Activated naive CD4-positive, alpha-beta T cell treated with anti-CD3 and anti-CD28 coated beads, Interleukin-2, amount 10 ng/mL, durations not matched to agents 7 days and 5 days (primary cell): Measurements from ENCODE around the gene ANKRD52.
A peak's percentile ranks its signal among the peaks of the same experiment; 100 is the strongest.

Experiments
- CTCF ChIA-PET: fragments of 350-600 bp; sonication (Branson Sonifier 250); formaldehyde crosslinking; loops from one replicate; lab custom pipeline; 2021; ENCODE audit warnings: antibody characterized with exemption; lab: Charles Lee
- DNase-seq: peaks from one replicate; pipeline ENCODE4 v3.0.0-alpha.2; 2020
- H3K27ac Mint-ChIP-seq: one replicate; pipeline ENCODE4 v1.8.0; 2021; ENCODE audit warnings: mild to moderate bottlenecking, moderate library complexity, mixed read lengths
- H3K27me3 Mint-ChIP-seq: one replicate; pipeline ENCODE4 v1.8.0; 2021; ENCODE audit warnings: mild to moderate bottlenecking, mixed read lengths
- H3K36me3 Mint-ChIP-seq: one replicate; pipeline ENCODE4 v1.8.0; 2021; ENCODE audit warnings: mixed read lengths
- H3K4me1 Mint-ChIP-seq: one replicate; pipeline ENCODE4 v1.8.0; 2021; ENCODE audit warnings: mixed read lengths
- H3K4me3 Mint-ChIP-seq: one replicate; pipeline ENCODE4 v1.8.0; 2021; ENCODE audit warnings: mild to moderate bottlenecking, moderate library complexity, mixed read lengths
- H3K9me3 Mint-ChIP-seq: one replicate; pipeline ENCODE4 v1.8.0; 2021; ENCODE audit warnings: mixed read lengths

The ANKRD52 gene

DNA sequence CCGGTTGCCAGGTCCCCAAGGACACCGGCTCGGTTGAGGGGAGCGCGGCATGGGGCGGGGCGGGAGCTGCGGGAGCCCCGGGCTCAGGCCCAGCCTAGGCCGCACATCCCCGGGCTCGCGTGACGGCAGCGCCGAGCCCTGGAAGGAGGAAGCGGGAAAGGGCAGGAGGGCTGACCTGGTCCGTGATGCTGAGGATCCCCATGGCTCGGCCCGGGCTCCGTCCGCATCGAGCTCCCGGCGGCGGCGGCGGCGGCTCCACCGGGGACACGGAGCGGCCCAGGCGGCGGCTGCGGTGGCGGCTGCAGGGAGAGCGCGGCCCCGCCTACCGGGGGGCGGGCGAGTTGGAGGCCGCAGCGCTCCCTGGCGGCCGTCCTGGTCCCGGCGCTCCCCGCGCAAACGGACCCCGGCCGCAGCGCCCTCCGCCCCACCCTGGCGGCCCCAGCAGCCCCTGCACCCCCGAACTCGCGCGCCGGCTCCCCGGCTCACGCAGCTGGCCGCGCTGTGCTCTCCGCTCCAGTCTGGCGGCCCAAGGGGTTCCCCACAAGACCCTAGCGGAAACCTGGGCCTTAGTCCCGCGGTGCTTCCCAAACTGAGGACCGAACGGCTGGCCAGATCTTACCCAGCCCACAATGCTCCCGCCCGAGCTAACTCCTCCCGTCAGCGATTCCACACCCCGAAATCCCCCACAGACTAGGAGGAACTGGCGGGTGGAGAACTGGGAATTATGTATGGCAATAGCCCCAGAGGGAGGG is at the start of gene ANKRD52:
ANKRD52 (minus strand) TSS at position 317 of the 752 bp plus-strand sequence; CDS start at position 202, 115 bp downstream.
- Mint-ChIP-seq H3K4me3 (peak within 1 kb of the TSS; percentile 82), H3K27me3 (peaks cover 5% of the 10 kb centered on the region), H3K36me3 (peaks cover 15% of the 10 kb centered on the region), H3K9me3 (no peaks in the 10 kb centered on the region), H3K27ac (peak within 1 kb of the TSS; percentile 85), H3K4me1 (peaks cover 19% of the 10 kb centered on the region)
- CTCF ChIA-PET: interaction anchor here (0.8 to 4.0 kb wide), 11 partner anchors 8 to 206 kb away, joined by 3 to 33 read pairs (median 4); partner anchors contain the start of genes COQ10A, CS, SMARCC2 and ZC3H10
- peak; percentile 84 for DNase-seq

DNA sequence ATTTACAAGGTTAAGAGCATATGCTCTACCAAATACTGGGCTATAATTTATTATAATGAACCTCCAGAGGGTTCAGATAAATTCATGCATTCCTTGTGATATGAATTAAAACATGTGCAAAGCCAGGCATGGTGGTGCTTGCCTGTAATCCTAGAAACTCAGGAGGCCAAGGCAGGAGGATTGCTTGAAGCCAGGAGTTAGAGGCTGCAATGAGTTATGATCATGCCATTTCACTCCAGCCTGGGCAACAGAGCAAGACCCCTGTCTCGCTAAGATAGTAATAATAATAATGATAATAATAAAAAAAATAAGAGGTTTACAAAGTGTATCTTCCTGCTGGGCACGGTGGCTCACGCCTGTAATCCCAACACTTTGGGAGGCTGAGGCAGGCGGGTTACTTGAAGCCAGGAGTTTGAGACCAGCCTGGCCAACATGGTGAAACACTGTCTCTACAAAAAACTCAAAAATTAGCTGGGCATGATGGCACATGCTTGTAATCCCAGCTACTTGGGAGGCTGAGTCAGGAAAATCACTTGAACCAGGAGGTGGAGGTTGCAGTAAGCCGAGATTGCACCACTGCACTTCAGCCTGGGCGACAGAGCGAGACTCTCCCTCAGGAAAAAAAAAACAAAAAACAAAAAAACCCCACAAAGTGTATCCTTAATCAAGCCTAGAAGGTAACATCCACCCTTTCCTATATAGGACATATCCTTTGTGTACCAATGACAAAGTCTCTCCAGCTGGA is 49.2 kb upstream of the ANKRD52 start:
- H3K4me3 Mint-ChIP-seq: no peak overlapping the region
- no peak overlapping the region for H3K27ac Mint-ChIP-seq
- no peaks in the 10 kb centered on the region for H3K27me3 Mint-ChIP-seq
- H3K4me1 Mint-ChIP-seq: peaks cover under 1% of the 10 kb centered on the region
- peaks cover 11% of the 10 kb centered on the region for H3K36me3 Mint-ChIP-seq
- H3K9me3 Mint-ChIP-seq: no peaks in the 10 kb centered on the region
- CTCF ChIA-PET: no interaction called here
- DNase-seq: no peak

DNA sequence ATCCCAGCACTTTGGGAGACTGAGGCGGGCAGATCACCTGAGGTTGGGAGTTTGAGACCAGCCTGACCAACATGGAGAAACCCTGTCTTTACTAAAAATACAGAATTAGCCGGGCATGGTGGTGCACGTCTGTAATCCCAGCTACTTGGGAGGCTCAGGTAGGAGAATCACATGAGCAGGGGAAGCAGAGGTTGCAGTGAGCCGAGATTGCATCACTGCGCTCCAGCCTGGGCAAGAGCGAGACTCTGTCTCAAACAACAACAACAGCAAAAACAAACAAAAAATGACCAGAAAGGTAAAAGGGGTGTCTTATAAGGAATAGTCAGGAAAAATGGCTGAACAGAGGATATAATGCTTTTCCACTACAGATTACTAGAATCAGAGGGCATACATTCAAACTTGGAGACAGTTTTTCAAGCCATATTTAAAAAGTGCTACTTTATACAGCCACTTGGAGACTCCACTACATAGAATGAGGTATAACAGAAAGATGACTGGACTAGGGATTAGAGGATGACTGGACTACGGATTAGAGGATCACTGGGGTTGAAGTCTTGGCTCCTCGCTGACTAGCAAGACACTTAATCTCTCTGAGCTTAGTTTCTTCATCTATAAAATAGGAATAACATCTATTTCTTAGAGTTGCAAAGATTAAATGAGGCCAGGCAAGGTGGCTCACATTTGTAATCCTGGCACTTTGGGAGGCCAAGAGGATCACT is 46.8 kb upstream of the ANKRD52 start:
- Mint-ChIP-seq H3K4me3 (no peak overlapping the region), H3K9me3 (no peaks in the 10 kb centered on the region), H3K27ac (no peak overlapping the region), H3K36me3 (peaks cover 6% of the 10 kb centered on the region), H3K27me3 (no peaks in the 10 kb centered on the region), H3K4me1 (peaks cover 20% of the 10 kb centered on the region)
- DNase-seq: no peak
- CTCF ChIA-PET: interaction anchor here (0.9 to 1.7 kb wide), 2 partner anchors 11 to 23 kb away, joined by 4 to 7 read pairs; partner anchors contain the start of gene CNPY2

DNA sequence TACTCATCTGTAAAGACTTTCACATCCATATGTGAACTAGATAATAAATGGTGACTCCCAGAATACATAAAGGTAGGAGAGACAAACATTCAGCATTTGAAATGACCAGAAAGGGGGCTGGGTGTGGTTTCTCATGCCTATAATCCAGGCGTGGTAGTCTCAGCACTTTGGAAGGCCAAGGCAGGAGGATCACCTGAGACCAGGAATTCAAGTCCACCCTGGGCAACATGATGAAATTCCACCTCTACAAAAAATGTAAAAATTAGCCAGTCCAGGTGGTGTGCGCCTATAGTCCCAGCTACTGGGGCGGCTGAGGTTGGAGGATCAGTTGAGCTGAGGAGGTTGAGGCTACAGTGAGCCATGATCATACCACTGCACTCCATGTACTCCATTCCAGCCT is 46.1 kb upstream of the ANKRD52 start:
- Mint-ChIP-seq H3K27me3 (no peaks in the 10 kb centered on the region), H3K4me1 (peaks cover 20% of the 10 kb centered on the region), H3K27ac (no peak overlapping the region), H3K4me3 (no peak overlapping the region), H3K36me3 (peaks cover 3% of the 10 kb centered on the region), H3K9me3 (no peaks in the 10 kb centered on the region)
- no peak for DNase-seq
- CTCF ChIA-PET: interaction anchor here (0.9 to 1.7 kb wide), 2 partner anchors 11 to 23 kb away, joined by 4 to 7 read pairs; partner anchors contain the start of gene CNPY2

DNA sequence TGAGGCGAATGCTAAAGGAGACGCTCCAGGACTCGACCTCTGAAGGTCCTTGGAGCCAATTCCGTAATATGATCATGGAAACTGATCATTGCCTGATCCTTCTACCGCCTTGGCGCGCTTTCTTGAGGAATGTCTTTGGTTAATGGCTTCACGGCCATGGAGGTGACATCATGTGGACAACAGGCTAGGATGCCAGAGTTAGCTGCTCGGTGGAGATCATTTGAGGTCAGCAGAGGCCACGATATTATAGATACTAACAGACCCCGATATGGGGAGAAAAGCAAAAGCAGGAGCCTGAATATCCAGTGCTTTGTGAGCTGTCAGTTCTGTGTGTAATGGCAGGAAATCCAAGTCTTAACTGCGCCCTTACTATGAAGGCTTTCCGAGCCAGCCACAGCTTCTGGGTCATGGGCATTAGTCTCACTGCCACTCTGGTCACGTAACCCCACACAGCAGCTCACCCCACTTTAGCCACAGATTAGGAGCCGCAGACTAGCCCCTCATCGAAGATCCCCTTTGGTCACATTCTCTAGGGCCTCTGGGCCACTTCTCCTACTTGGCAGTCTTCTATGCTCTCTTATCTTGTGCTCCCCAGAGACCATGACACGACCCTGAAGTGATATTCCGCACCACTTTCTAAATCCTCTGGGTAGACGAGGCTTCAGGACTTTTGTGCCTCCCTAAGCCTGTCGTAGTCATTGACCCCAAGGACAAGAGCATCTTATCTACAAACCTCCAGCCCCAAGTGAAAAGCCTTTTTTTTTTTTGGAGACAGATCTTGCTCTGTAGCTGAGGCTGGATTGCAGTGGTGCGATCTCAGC is 42.7 kb upstream of the ANKRD52 start:
- peaks cover 21% of the 10 kb centered on the region for H3K36me3 Mint-ChIP-seq
- peak overlapping the region; percentile 86 for H3K4me3 Mint-ChIP-seq
- CTCF ChIA-PET: interaction anchor here (0.7 to 1.5 kb wide), 7 partner anchors 15 to 107 kb away, joined by 3 to 4 read pairs (median 3); partner anchors contain the start of genes ANKRD52, CNPY2 and COQ10A
- H3K27ac Mint-ChIP-seq: peak overlapping the region; percentile 96
- H3K27me3 Mint-ChIP-seq: no peaks in the 10 kb centered on the region
- DNase-seq: no peak
- H3K4me1 Mint-ChIP-seq: peaks cover 51% of the 10 kb centered on the region
- no peaks in the 10 kb centered on the region for H3K9me3 Mint-ChIP-seq

DNA sequence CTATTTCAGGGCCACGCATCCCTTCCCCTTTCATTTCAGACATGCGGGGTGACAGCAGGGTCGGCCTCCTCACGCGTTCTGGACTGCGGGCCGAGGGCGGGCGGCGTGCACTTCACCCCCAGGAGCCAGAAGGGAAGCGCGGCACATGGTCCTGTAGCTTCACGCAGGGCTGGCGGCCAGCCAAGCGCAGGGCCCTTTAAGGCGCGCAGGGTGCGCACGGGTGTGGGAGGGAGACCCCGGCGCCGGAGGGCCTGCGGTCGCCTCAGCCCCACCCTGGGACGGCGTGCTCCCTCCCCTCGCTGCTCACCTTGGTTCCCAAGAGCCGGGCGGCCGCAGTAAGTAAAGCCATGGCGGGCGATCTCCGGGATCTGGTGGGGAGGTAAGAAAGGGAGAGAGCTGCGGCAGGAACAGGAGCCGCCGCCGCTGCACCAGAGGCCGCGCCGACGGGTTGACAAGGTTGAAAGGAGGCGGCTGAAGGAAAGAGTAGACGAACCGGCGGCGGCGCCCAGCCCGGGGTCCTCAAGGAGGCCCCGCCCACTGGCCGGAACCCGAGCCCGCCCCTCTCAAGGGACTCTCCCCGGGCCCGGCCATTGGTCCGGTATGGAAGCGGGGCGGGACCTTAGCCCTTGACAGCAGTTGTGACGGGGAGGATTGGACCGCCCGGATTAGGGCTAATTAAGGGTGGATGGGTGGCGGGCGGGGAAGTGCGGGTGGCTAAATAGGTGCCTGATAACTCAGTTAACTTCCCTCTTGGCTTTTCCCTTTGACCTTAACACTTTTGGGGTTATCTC is 41.9 kb upstream of the ANKRD52 start, which contains the start of gene CS:
CS (minus strand) TSS at position 478 of the 791 bp plus-strand sequence; CDS start at position 349, 129 bp downstream.
- CTCF ChIA-PET: interaction anchor here (0.9 to 1.7 kb wide), 8 partner anchors 16 to 164 kb away, joined by 3 to 4 read pairs (median 3); partner anchors contain the start of genes ANKRD52 and CNPY2
- peak within 1 kb of the TSS; percentile 86 for H3K4me3 Mint-ChIP-seq
- peaks cover 18% of the 10 kb centered on the region for H3K36me3 Mint-ChIP-seq
- peak within 1 kb of the TSS; percentile 96 for H3K27ac Mint-ChIP-seq
- H3K9me3 Mint-ChIP-seq: no peaks in the 10 kb centered on the region
- H3K27me3 Mint-ChIP-seq: no peaks in the 10 kb centered on the region
- H3K4me1 Mint-ChIP-seq: peaks cover 51% of the 10 kb centered on the region
- DNase-seq: peak; percentile 99

DNA sequence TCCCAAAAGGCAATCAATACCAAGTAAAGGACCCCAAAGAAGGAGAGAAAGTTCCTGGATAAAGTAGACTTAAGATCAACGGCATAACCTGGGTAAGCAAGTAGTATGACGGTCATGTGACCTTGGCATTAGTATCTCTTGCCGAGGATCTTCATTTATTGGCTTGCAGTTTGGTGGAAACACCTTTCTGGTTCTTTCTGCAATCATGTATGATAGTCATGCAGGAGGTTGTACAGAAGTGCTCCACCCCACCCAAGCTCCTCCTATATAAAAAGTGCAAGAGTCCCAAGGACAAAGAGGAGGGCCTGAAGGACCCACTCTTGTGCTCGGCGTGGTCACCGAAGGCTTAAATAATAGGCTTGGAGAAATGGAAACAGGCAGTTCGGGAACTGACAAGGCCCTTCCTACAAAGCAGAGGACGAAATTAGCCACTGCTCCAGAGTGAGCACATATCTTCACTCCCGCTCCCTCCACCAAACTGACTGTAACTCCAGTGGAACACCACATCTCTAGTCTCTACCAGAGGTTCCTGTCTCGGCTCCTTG is 41.2 kb upstream of the ANKRD52 start:
- peaks cover 18% of the 10 kb centered on the region for H3K36me3 Mint-ChIP-seq
- no peaks in the 10 kb centered on the region for H3K9me3 Mint-ChIP-seq
- peaks cover 53% of the 10 kb centered on the region for H3K4me1 Mint-ChIP-seq
- peak overlapping the region; percentile 86 for H3K4me3 Mint-ChIP-seq
- DNase-seq: peak; percentile 47
- no peaks in the 10 kb centered on the region for H3K27me3 Mint-ChIP-seq
- peak overlapping the region; percentile 96 for H3K27ac Mint-ChIP-seq
- CTCF ChIA-PET: interaction anchor here (1.0 to 1.7 kb wide), 5 partner anchors 10 to 165 kb away, joined by 3 to 8 read pairs (median 4); partner anchors contain the start of genes CNPY2 and PAN2

DNA sequence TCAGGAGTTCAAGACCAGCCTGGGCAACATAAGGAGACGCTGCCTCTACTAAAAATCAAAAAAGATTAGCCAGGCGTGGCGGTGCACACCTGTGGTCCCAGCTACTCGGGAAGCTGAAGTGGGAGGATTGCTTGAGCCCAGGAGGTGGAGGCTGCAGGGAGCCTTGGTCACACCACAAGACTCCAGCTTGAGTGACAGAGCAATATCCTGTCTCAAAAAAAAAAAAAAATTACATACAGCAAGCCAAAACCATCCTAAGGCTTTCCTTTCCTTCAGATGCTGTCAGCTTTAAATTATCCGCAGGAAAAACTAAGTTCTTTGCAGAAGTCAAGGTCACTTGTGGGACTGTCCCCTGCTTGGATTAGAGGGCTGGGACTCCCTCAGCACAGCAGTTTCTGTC is 40.6 kb upstream of the ANKRD52 start:
- H3K27me3 Mint-ChIP-seq: no peaks in the 10 kb centered on the region
- no peak for DNase-seq
- peak overlapping the region; percentile 96 for H3K27ac Mint-ChIP-seq
- no peaks in the 10 kb centered on the region for H3K9me3 Mint-ChIP-seq
- CTCF ChIA-PET: interaction anchor here (1.0 to 2.1 kb wide), 5 partner anchors 9 to 165 kb away, joined by 3 to 8 read pairs (median 4); partner anchors contain the start of gene PAN2
- peaks cover 55% of the 10 kb centered on the region for H3K4me1 Mint-ChIP-seq
- peak overlapping the region; percentile 86 for H3K4me3 Mint-ChIP-seq
- H3K36me3 Mint-ChIP-seq: peaks cover 18% of the 10 kb centered on the region

DNA sequence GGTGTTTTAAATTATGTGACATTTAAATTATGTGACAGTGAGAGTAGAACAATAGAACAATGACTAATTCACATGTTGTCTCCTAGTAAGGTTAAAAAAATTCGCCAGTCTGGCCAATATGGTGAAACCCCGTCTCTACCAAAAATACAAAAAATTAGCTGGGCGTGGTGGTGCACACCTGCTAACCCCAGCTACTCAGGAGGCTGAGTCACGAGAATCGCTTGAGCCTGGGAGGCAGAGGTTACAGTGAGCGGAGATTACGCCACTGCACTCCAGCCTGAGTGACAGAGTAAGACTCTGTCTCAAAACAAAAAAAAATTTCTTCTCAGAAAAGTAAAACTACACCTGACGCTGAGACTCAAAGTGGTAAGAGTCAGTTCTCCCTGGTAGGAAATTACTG is 39.2 kb upstream of the ANKRD52 start:
- H3K36me3 Mint-ChIP-seq: peaks cover 21% of the 10 kb centered on the region
- DNase-seq: no peak
- H3K4me3 Mint-ChIP-seq: no peak overlapping the region
- peaks cover 61% of the 10 kb centered on the region for H3K4me1 Mint-ChIP-seq
- H3K9me3 Mint-ChIP-seq: no peaks in the 10 kb centered on the region
- CTCF ChIA-PET: interaction anchor here (1.0 to 2.1 kb wide), 3 partner anchors 26 to 216 kb away, joined by 3 to 7 read pairs (median 3); no protein-coding TSS in a partner anchor
- no peaks in the 10 kb centered on the region for H3K27me3 Mint-ChIP-seq
- H3K27ac Mint-ChIP-seq: peak overlapping the region; percentile 49

DNA sequence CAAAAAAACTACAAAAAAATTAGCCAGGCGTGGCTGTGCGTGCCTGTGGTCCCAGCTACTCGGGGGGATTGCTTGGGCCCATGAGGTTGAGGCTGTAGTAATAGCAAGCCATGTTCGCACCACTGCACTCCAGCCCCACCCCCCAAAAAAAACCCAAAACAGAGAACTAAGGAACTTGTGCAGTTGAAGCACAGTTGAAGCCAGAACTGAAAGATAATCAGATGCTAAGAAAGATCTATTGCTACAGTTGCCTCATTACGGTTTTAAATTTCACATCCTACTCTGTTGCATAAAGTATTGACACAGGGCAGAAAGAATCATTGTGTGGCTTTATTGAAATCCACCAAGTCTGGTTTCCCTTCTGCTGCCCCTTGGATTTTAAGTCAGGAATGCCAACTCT is 38.1 kb upstream of the ANKRD52 start:
- no peaks in the 10 kb centered on the region for H3K9me3 Mint-ChIP-seq
- H3K36me3 Mint-ChIP-seq: peaks cover 25% of the 10 kb centered on the region
- peaks cover 61% of the 10 kb centered on the region for H3K4me1 Mint-ChIP-seq
- H3K27ac Mint-ChIP-seq: no peak overlapping the region
- CTCF ChIA-PET: interaction anchor here (1.0 kb wide), 1 partner anchor 217 kb away, joined by 3 read pairs; no protein-coding TSS in a partner anchor
- no peak overlapping the region for H3K4me3 Mint-ChIP-seq
- DNase-seq: no peak
- no peaks in the 10 kb centered on the region for H3K27me3 Mint-ChIP-seq

DNA sequence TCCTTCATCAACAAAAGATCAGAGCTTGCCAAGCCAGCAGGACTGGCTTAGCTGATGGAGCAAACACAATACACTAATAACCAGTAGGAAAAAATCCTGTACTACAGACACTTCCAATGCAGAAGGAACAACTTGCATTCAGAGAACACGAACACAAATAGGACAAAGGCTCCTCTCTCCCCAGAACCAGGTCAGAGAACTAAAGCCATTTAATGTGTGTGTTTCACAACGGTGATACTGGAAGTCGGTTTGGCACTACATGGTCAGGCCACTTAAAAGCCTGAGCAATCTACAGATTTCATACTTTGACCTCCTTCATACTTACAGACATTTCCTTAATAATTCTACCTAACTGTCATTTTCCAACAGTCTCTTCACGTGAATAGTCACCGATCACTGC is 35.6 kb upstream of the ANKRD52 start:
- peak overlapping the region; percentile 14 for H3K27ac Mint-ChIP-seq
- H3K9me3 Mint-ChIP-seq: no peaks in the 10 kb centered on the region
- no peak for DNase-seq
- CTCF ChIA-PET: interaction anchor here (1.3 to 1.5 kb wide), 3 partner anchors 33 to 88 kb away, joined by 3 read pairs; no protein-coding TSS in a partner anchor
- H3K36me3 Mint-ChIP-seq: peaks cover 37% of the 10 kb centered on the region
- H3K4me3 Mint-ChIP-seq: no peak overlapping the region
- H3K27me3 Mint-ChIP-seq: no peaks in the 10 kb centered on the region
- H3K4me1 Mint-ChIP-seq: peaks cover 66% of the 10 kb centered on the region
